Mesodermal cell (in vitro differentiated cells): Measurements from ENCODE around the gene TBX20. TPM values are rescaled to one million over a fixed set of nuclear protein-coding genes. Genes with fewer than 3 reads are reported as not detected.

Experiments used
- H3K27ac ChIP-seq: 2 replicates; pipeline ENCODE4 v1.7.0; 2013; ENCODE audit warnings: mild to moderate bottlenecking, low read depth, low read length, moderate library complexity; ENCODE audit not compliant: severe bottlenecking
- H3K36me3 ChIP-seq: 2 replicates; pipeline ENCODE4 v1.7.1; 2013; ENCODE audit warnings: mild to moderate bottlenecking, low read length, moderate library complexity; ENCODE audit not compliant: control insufficient read depth, insufficient read depth
- H3K4me1 ChIP-seq: one replicate; pipeline ENCODE4 v1.7.1; 2013; ENCODE audit warnings: mild to moderate bottlenecking, low read length; ENCODE audit not compliant: insufficient read depth, control insufficient read depth, poor library complexity, severe bottlenecking
- H3K4me3 ChIP-seq: 2 replicates; pipeline ENCODE4 v1.7.0; 2013; ENCODE audit warnings: low read length, control low read depth, mild to moderate bottlenecking; ENCODE audit not compliant: insufficient read depth, poor library complexity, severe bottlenecking; ENCODE audit errors: extremely low read depth
- H3K9me3 ChIP-seq: 2 replicates; pipeline ENCODE4 v1.7.1; 2013; ENCODE audit warnings: mild to moderate bottlenecking, low read length, moderate library complexity; ENCODE audit not compliant: control insufficient read depth
- WGBS, 2 experiments: methylation state at CpG; one replicate each; pipeline ENCODE4 v1.1.5; 2013; ENCODE audit warnings: missing lambda C conversion rate in 2 of 2; ENCODE audit not compliant: insufficient coverage in 2 of 2; 5-methylcytosine and 5-hydroxymethylcytosine counted together
- polyA plus RNA-seq, 2 experiments: library from polyadenylated mRNA; stranded (reverse); fragments of 50-300 nt; gene quantifications; one replicate each; pipeline ENCODE4 v1.2.3, GENCODE V29; 2013

Gene TBX20, protein sequence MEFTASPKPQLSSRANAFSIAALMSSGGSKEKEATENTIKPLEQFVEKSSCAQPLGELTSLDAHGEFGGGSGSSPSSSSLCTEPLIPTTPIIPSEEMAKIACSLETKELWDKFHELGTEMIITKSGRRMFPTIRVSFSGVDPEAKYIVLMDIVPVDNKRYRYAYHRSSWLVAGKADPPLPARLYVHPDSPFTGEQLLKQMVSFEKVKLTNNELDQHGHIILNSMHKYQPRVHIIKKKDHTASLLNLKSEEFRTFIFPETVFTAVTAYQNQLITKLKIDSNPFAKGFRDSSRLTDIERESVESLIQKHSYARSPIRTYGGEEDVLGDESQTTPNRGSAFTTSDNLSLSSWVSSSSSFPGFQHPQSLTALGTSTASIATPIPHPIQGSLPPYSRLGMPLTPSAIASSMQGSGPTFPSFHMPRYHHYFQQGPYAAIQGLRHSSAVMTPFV
- 18.8 TPM for polyA plus RNA-seq (2013, experiment 1 of 2)
- 20.6 TPM for polyA plus RNA-seq (2013, experiment 2 of 2)

DNA sequence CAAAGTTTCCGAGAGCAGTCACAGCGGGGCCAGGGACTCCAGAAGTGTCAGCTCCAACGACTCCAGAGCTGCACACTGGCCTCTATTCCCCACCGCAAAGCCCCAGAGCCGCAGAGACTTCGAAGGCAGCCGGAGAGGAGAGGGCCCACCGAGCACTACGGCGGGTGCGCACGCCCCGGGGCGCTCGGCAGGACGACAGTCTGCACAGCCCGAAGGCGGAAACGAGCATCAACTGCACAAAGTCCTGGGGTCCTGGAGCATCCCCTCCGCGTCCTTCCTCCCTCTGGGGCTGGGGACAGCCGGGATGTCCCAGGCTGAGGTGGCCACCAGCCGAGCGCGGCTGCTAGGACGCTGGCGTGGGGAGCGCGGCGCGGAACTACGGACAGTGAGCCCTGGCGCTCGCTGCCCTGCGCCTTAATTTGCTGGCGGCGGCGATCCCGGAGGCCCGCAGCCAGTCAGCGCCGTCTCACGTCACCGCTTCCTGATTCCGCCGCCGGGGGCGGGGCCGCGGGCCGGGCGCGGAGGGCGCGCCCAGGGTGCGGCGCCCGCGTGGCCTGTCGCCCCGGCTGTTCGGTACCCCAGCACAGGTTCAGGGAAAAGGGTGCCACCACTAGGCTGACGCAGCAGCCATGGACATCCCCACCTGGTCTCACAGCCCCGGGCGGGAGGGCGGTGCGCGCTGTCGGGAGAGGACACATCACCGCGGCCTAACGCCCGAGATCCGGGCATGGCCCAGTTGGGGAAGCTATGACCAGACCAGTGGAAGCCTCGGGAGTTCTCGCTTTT is at the start of gene TBX20:
Gene TBX20 (minus strand): TSS at position 391 of the 786 bp plus-strand sequence. CDS start 480 bp downstream, outside the sequence.
- Histone ChIP-seq H3K27ac (peak within 1 kb of the TSS; percentile 85), H3K36me3 (no peaks in the 10 kb centered on the region), H3K4me3 (peak within 1 kb of the TSS; percentile 65), H3K4me1 (peaks cover 33% of the 10 kb centered on the region), H3K9me3 (no peaks in the 10 kb centered on the region)
- WGBS, 2 experiments: 0% methylated on average over 71 to 76 of the region's 76 CpGs

DNA sequence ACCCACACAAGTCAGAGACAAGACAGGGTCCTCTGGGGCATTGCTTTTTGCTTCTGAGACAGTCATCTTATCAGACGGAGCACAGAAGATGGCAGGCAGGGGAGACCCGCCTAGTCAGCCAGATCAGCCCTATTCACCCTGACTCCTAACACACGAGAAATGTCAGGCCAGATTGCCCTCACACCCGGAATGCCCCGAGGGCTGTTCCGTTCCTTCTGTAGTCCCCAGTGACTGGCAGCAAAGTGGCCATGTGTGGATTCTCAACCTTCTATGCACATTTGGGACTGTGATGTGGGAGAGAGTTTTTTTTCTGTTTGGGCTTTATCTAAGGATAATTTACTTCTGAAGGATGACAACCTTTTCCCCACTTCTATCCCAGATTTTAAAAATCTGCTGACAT is 35.5 kb upstream of the TBX20 start:
- Histone ChIP-seq H3K36me3 (no peaks in the 10 kb centered on the region), H3K4me1 (peaks cover 8% of the 10 kb centered on the region), H3K4me3 (no peak overlapping the region), H3K9me3 (no peaks in the 10 kb centered on the region), H3K27ac (no peak overlapping the region)
- 83 to 85% methylated on average over 4 to 6 of the region's 6 CpGs for WGBS, 2 experiments

DNA sequence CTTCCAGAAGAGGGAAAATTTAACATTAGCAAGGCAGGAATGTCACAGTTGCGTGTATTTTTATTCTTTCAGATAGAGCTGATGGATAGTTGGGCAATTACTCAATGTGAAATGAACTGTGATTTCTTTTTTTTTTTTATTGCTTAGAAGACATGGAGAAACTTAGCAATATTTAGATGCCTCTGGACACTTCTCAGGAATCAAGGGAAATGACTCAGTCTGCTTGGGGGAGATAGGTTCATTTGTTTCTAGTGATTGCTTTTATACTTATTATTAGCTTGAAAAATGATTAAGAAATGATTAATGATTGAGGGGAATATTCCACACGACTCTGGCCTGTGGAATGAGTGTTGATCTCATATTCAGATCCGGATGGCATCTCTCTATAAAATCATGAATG is 33.1 kb upstream of the TBX20 start:
- 88% methylated on average over 2 to 3 of the region's 3 CpGs for WGBS, 2 experiments
- Histone ChIP-seq H3K4me1 (peaks cover 8% of the 10 kb centered on the region), H3K4me3 (no peak overlapping the region), H3K36me3 (no peaks in the 10 kb centered on the region), H3K27ac (no peak overlapping the region), H3K9me3 (no peaks in the 10 kb centered on the region)

- no peak overlapping the region for H3K4me3 ChIP-seq
- H3K9me3 ChIP-seq: no peaks in the 10 kb centered on the region
- no peak overlapping the region for H3K27ac ChIP-seq
- H3K4me1 ChIP-seq: peaks cover 8% of the 10 kb centered on the region
- no peaks in the 10 kb centered on the region for H3K36me3 ChIP-seq
Observed at GRCh38 chr7:35286422-35286821, 32.5 kb upstream of the TBX20 start.

DNA sequence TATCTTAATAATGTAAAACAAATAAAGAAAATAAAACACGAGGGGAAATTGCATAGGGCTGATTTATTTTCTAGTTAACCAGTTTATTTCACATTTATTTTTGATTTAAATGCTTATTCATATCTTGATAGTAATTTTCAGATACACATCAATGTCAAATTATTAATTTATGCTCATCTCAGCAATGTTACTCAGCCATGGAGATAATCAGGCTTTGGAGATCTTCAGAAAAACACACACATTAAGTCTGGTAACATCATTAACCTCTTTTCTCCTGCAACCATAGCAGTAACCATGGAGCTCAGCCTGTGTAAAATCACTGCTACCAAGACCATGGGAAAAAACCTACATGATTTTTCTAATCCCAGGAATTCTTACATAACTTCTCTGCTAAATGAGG is 31.9 kb upstream of the TBX20 start:
- no CpG with 5 or more reads among the region's 1 CpG for WGBS, 2 experiments
- Histone ChIP-seq H3K9me3 (no peaks in the 10 kb centered on the region), H3K4me1 (peaks cover 11% of the 10 kb centered on the region), H3K36me3 (no peaks in the 10 kb centered on the region), H3K4me3 (no peak overlapping the region), H3K27ac (no peak overlapping the region)

GRCh38 chr7:35280902-35281301 is 27.0 kb upstream of the TBX20 start:
- Histone ChIP-seq H3K4me1 (peaks cover 4% of the 10 kb centered on the region), H3K4me3 (no peak overlapping the region), H3K36me3 (no peaks in the 10 kb centered on the region), H3K9me3 (no peaks in the 10 kb centered on the region), H3K27ac (peak overlapping the region; percentile 19)
- 26 to 50% methylated on average over 3 of the region's 4 CpGs for WGBS, 2 experiments

- Histone ChIP-seq H3K4me3 (no peak overlapping the region), H3K4me1 (peaks cover 4% of the 10 kb centered on the region), H3K36me3 (no peaks in the 10 kb centered on the region), H3K9me3 (no peaks in the 10 kb centered on the region), H3K27ac (no peak overlapping the region)
- WGBS, 2 experiments: 100% methylated on average over 1 of the region's 1 CpG; no CpG with 5 or more reads in 1 of the 2 experiments
Observed at GRCh38 chr7:35277359-35277758, 23.5 kb upstream of the TBX20 start.

- no peaks in the 10 kb centered on the region for H3K36me3 ChIP-seq
- no peak overlapping the region for H3K4me3 ChIP-seq
- 100% methylated on average over 1 of the region's 1 CpG; no CpG with 5 or more reads in 1 of the 2 experiments for WGBS, 2 experiments
- no peaks in the 10 kb centered on the region for H3K9me3 ChIP-seq
- no peaks in the 10 kb centered on the region for H3K4me1 ChIP-seq
- no peak overlapping the region for H3K27ac ChIP-seq
Observed at GRCh38 chr7:35272246-35272645, 18.3 kb upstream of the TBX20 start.

DNA sequence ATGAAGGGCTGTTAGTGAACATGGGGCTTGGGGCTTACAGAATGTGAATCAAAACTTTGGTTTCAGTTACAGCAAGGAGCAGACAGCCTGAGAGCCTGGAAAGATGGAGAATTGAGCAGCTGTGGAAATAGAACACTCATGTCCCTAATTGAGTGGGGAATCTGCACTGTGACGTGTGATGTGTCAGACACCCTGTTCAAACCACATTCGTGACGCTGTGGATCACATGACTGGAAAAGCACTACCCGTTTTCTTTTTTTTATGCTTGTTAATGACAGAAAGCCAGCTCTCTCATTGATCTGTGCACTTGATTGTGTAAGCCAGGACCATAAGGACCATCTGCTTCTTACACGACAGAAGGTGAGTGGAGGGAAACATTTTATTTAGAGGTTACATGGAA is 15.1 kb upstream of the TBX20 start:
- H3K9me3 ChIP-seq: no peaks in the 10 kb centered on the region
- H3K36me3 ChIP-seq: no peaks in the 10 kb centered on the region
- 91% methylated on average over 4 of the region's 5 CpGs for WGBS, 2 experiments
- no peak overlapping the region for H3K4me3 ChIP-seq
- no peaks in the 10 kb centered on the region for H3K4me1 ChIP-seq
- H3K27ac ChIP-seq: no peak overlapping the region

- no peaks in the 10 kb centered on the region for H3K36me3 ChIP-seq
- H3K4me3 ChIP-seq: no peak overlapping the region
- H3K9me3 ChIP-seq: no peaks in the 10 kb centered on the region
- no peak overlapping the region for H3K27ac ChIP-seq
- no peaks in the 10 kb centered on the region for H3K4me1 ChIP-seq
Observed at GRCh38 chr7:35267411-35267810, 13.5 kb upstream of the TBX20 start.

- peaks cover 10% of the 10 kb centered on the region for H3K4me1 ChIP-seq
- no peak overlapping the region for H3K4me3 ChIP-seq
- no peaks in the 10 kb centered on the region for H3K9me3 ChIP-seq
- 25 to 33% methylated on average over 1 of the region's 2 CpGs for WGBS, 2 experiments
- H3K27ac ChIP-seq: no peak overlapping the region
- no peaks in the 10 kb centered on the region for H3K36me3 ChIP-seq
Observed at GRCh38 chr7:35263396-35263795, 9.5 kb upstream of the TBX20 start.
